Measurements from ENCODE around the gene BRAP.
A peak's percentile ranks its signal among the peaks of the same experiment; 100 is the strongest.
"Not testable (repeated sequence)": the region's sequence is repeated elsewhere in the genome, so short reads cannot be mapped to it uniquely, and the experiment has no call there.

BRAP gene

DNA sequence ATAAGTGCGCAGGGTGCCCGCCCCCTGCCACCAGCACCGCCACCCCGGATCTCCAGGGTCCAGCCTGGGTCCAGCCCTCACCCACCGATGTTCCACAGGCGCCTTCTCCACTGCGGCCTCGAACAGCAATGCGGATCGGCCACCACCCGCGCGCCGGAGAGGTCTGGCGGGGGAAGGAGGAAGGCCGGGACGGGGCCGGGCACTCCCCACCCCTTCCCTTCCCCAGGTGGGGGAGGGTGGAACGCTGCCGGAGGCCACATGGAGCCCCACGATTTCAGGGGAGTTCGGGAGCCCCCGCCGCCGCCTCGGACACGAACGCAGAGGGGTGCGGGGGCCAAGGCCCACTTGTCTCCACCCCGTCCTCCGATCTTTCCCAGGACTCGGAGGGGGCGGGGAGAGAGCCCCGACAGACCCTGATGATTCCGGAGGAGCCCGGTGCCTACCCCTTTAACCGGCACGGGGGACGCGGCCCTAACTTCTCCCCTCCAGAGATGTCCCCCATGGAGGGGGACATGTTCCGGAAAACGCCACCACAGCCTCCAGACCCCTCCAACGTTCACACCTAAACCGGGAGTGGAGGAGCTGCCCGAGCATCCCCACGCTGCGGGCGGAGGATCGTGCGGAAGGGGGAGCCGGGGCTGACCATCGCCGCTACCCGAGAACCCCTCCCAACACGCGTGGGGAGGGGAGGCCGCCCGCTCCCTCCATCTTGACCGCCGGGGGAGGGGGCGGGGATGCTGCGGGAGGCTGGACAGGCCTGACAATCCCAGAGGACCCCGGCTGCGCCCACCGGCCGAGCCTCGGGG is 87.7 kb downstream of the BRAP start:
- ChIA-PET POLR2A (no interaction called here), CTCF (interaction anchor here (1.5 kb wide), 1 partner anchor 59 kb away, joined by 3 read pairs; no protein-coding TSS in a partner anchor)
- Histone ChIP-seq H3K36me3 (ENCODE audit: control insufficient read depth in 4 of 4, insufficient read depth in 4 of 4, low read length in 3 of 4) (no peaks in the 10 kb centered on the region), H3K4me1 (ENCODE audit: control extremely low read depth in 1 of 4, control insufficient read depth in 4 of 4, insufficient read depth in 4 of 4, low read length in 3 of 4) (peaks cover 13 to 30% (median 25%) of the 10 kb centered on the region in 4 experiments), H3K4me3 (ENCODE audit: control insufficient read depth in 1 of 7, extremely low read depth in 1 of 7, insufficient read depth in 4 of 7, low read depth in 2 of 7, low read length in 6 of 7) (peak overlapping the region; percentile 74 to 95 (median 91)), H3K27ac (ENCODE audit: insufficient read depth in 1 of 2, low read depth in 1 of 2, low read length in 2 of 2, poor library complexity in 1 of 2, severe bottlenecking in 2 of 2) (peak overlapping the region; percentile 75 to 87), H3K27me3 (replicated peaks in 2 of 5; ENCODE audit: control insufficient read depth in 4 of 5, insufficient read depth in 5 of 5, low read length in 4 of 5) (no peaks in the 10 kb centered on the region), H3K9me3 (ENCODE audit: control extremely low read depth in 1 of 5, control insufficient read depth in 4 of 5, insufficient read depth in 2 of 5, low read depth in 1 of 5, low read length in 4 of 5) (no peaks in the 10 kb centered on the region)
- peak; percentile 22 to 57 (median 45) for DNase-seq
- 0% methylated on average over 44 of the region's 67 CpGs for WGBS (ENCODE audit: insufficient coverage)

GRCh38 chr12:111596985-111597830 is 88.5 kb downstream of the BRAP start:
- DNase-seq, result peak; percentile 70 to 84 (median 77)
- ChIA-PET POLR2A (no interaction called here), CTCF (interaction anchor here (1.5 kb wide), 1 partner anchor 58 kb away, joined by 3 read pairs; no protein-coding TSS in a partner anchor)

DNA sequence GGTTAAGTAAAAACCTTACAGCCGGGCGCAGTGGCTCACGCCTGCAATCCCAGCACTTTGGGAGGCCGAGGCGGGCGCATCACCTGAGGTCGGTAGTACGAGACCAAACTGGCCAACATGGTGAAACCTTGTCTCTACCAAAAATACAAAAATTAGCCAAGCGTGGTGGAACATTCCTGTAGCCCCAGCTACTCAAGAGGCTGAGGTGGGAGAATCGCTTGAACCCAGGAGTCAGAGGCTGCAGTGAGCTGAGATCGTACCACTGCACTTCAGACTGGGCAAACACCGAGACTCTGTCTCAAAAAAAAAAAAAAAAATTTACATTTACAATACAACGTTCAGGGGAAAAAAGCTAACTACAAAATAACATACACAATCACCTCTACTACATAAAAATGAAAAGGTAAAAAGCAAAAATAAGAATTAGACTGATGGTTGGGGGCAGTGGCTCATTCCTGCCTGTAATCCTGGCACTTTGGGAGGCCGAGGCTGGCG is 90.4 kb downstream of the BRAP start:
- DNase-seq; H3K9me3 ChIP-seq (ENCODE audit: control extremely low read depth in 1 of 5, control insufficient read depth in 4 of 5, insufficient read depth in 2 of 5, low read depth in 1 of 5, low read length in 4 of 5); H3K27ac ChIP-seq (ENCODE audit: insufficient read depth in 1 of 2, low read depth in 1 of 2, low read length in 2 of 2, poor library complexity in 1 of 2, severe bottlenecking in 2 of 2); H3K4me3 ChIP-seq (ENCODE audit: control insufficient read depth in 1 of 7, extremely low read depth in 1 of 7, insufficient read depth in 4 of 7, low read depth in 2 of 7, low read length in 6 of 7); H3K27me3 ChIP-seq (replicated peaks in 2 of 5; ENCODE audit: control insufficient read depth in 4 of 5, insufficient read depth in 5 of 5, low read length in 4 of 5); H3K36me3 ChIP-seq (ENCODE audit: control insufficient read depth in 4 of 4, insufficient read depth in 4 of 4, low read length in 3 of 4): not testable (repeated sequence)
- ChIA-PET CTCF (interaction anchor here (0.6 to 2.3 kb wide), 5 partner anchors 10 to 151 kb away, joined by 3 to 6 read pairs (median 3); no protein-coding TSS in a partner anchor), POLR2A (interaction anchor here (0.6 kb wide), 1 partner anchor 10 kb away, joined by 3 read pairs; no protein-coding TSS in a partner anchor)
- H3K4me1 ChIP-seq (ENCODE audit: control extremely low read depth in 1 of 4, control insufficient read depth in 4 of 4, insufficient read depth in 4 of 4, low read length in 3 of 4), result peaks cover 12 to 29% (median 23%) of the 10 kb centered on the region in 4 experiments
- 97% methylated on average over 10 of the region's 15 CpGs for WGBS (ENCODE audit: insufficient coverage)

More at GRCh38 chr12:111596985-111597830, 88.5 kb downstream of the BRAP start:
- Histone ChIP-seq H3K9me3 (ENCODE audit: control extremely low read depth in 1 of 5, control insufficient read depth in 4 of 5, insufficient read depth in 2 of 5, low read depth in 1 of 5, low read length in 4 of 5) (no peaks in the 10 kb centered on the region), H3K4me1 (ENCODE audit: control extremely low read depth in 1 of 4, control insufficient read depth in 4 of 4, insufficient read depth in 4 of 4, low read length in 3 of 4) (peaks cover 13 to 30% (median 25%) of the 10 kb centered on the region in 4 experiments), H3K27ac (ENCODE audit: insufficient read depth in 1 of 2, low read depth in 1 of 2, low read length in 2 of 2, poor library complexity in 1 of 2, severe bottlenecking in 2 of 2) (peak overlapping the region; percentile 75 to 87), H3K27me3 (replicated peaks in 2 of 5; ENCODE audit: control insufficient read depth in 4 of 5, insufficient read depth in 5 of 5, low read length in 4 of 5) (no peaks in the 10 kb centered on the region), H3K36me3 (ENCODE audit: control insufficient read depth in 4 of 4, insufficient read depth in 4 of 4, low read length in 3 of 4) (no peaks in the 10 kb centered on the region), H3K4me3 (ENCODE audit: control insufficient read depth in 1 of 7, extremely low read depth in 1 of 7, insufficient read depth in 4 of 7, low read depth in 2 of 7, low read length in 6 of 7) (peak overlapping the region; percentile 74 to 95 (median 91))
- 0% methylated on average over 26 of the region's 33 CpGs for WGBS (ENCODE audit: insufficient coverage)

Data from common myeloid progenitor, CD34-positive (primary cell).